Tibial nerve (tissue), 4 donors: Measurements from ENCODE around the gene SLC23A2. TPM values are rescaled to one million over a fixed set of nuclear protein-coding genes. Genes with fewer than 3 reads are reported as not detected.

Source experiments
- DNase-seq, 2 donors: peaks; one replicate each; pipeline ENCODE4 v3.0.0-alpha.2; 2019; ENCODE audit warnings: low spot score in 2 of 2
- H3K27ac ChIP-seq, 4 donors: fragments of 200-600 bp; sonication (generic) in 3 of 4; one replicate each; pipeline ENCODE4 v1.5.1; 2017 to 2019; ENCODE audit warnings: mild to moderate bottlenecking in 1 of 4
- H3K27me3 ChIP-seq, 2 donors: fragments of 200-600 bp; sonication (generic) in 1 of 2; one replicate each; pipeline versions ENCODE4 v1.5.1 to v1.6.0; 2017 to 2019
- H3K36me3 ChIP-seq, 3 donors: fragments of 200-600 bp; sonication (generic); one replicate each; pipeline ENCODE4 v1.5.1; 2018 to 2019
- H3K4me1 ChIP-seq, 4 donors: fragments of 200-600 bp; sonication (generic) in 3 of 4; one replicate each; pipeline ENCODE4 v1.5.1; 2017 to 2019
- H3K4me3 ChIP-seq, 4 donors: fragments of 200-600 bp; sonication (generic) in 3 of 4; one replicate each; pipeline ENCODE4 v1.5.1; 2017 to 2019; ENCODE audit warnings: mild to moderate bottlenecking in 1 of 4, moderate library complexity in 1 of 4
- H3K9me3 ChIP-seq, 4 donors: fragments of 200-600 bp; sonication (generic) in 3 of 4; one replicate each; pipeline ENCODE4 v1.5.1; 2017 to 2019
- EP300 ChIP-seq, 2 donors: sonication (generic); formaldehyde crosslinking; IDR thresholded peaks; one replicate each; pipeline ENCODE4 v1.6.1; 2017; ENCODE audit warnings: antibody characterized with exemption in 2 of 2, mild to moderate bottlenecking in 1 of 2
- POLR2A ChIP-seq, 2 donors: fragments of 450-650 bp; IDR thresholded peaks; one replicate each; pipeline ENCODE4 v1.6.1; 2017; ENCODE audit warnings: antibody characterized with exemption in 2 of 2, mild to moderate bottlenecking in 2 of 2, moderate library complexity in 2 of 2
- WGBS, 2 donors: methylation state at CpG; one replicate each; pipeline ENCODE4 v1.1.5; 2018; 5-methylcytosine and 5-hydroxymethylcytosine counted together
- total RNA-seq, 4 donors: library from RNA; depleted of rRNA; stranded (reverse); fragments of >200 nt; gene quantifications; one replicate each; pipeline ENCODE4 v1.1.0, GENCODE V29; 2016
- TF ChIP-seq, protein P1 (sequence below), 5 experiments: fragments of 200-600 bp in 3 of 5; fragments of 450-650 bp in 2 of 5; sonication (generic) in 3 of 5; IDR thresholded peaks; one replicate each; pipeline ENCODE4 v1.5.1; 2016 to 2019; ENCODE audit warnings: antibody characterized with exemption in 5 of 5, mild to moderate bottlenecking in 3 of 5, moderate library complexity in 2 of 5

Gene SLC23A2
- total RNA-seq, 4 donors from 2014 or later = 30.6 to 48.5 (median 40.6) TPM

DNA sequence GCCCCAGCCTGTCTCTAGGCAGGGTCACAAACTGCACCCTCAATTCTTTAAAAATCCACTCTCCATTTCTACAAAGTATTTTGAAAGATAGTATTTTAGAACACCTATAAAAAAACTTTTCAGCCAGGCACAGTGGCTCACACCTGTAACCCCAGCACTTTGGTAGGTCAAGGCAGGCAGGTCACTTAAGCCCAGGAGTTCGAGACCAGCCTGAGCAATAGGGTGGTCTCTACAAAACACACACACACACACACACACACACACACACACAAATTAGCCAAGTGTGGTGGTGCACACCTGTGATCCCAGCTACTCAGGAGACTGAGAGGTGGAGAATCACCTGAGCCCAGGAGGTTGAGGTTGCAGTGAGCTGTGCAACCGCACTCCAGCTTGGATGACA, 30.2 kb downstream of the SLC23A2 start:
- H3K27me3 ChIP-seq = no peaks in the 10 kb centered on the region
- TF ChIP-seq EP300 (IDR thresholded peaks at IDR 0.05) (no peak), POLR2A (IDR thresholded peaks at IDR 0.05) (no peak)
- TF ChIP-seq, protein P1, sequence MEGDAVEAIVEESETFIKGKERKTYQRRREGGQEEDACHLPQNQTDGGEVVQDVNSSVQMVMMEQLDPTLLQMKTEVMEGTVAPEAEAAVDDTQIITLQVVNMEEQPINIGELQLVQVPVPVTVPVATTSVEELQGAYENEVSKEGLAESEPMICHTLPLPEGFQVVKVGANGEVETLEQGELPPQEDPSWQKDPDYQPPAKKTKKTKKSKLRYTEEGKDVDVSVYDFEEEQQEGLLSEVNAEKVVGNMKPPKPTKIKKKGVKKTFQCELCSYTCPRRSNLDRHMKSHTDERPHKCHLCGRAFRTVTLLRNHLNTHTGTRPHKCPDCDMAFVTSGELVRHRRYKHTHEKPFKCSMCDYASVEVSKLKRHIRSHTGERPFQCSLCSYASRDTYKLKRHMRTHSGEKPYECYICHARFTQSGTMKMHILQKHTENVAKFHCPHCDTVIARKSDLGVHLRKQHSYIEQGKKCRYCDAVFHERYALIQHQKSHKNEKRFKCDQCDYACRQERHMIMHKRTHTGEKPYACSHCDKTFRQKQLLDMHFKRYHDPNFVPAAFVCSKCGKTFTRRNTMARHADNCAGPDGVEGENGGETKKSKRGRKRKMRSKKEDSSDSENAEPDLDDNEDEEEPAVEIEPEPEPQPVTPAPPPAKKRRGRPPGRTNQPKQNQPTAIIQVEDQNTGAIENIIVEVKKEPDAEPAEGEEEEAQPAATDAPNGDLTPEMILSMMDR (IDR thresholded peaks at IDR 0.05) = no peak
- 97 to 98% methylated on average over 2 of the region's 2 CpGs for WGBS, 2 donors
- H3K36me3 ChIP-seq = peaks cover 0 to 32% (median 0%) of the 10 kb centered on the region in 3 donors
- no peaks in the 10 kb centered on the region for H3K9me3 ChIP-seq
- H3K4me1 ChIP-seq = peaks cover 0 to 44% (median 4%) of the 10 kb centered on the region in 4 donors
- H3K4me3 ChIP-seq = no peak overlapping the region
- H3K27ac ChIP-seq = no peak overlapping the region
- DNase-seq = no peak

DNA sequence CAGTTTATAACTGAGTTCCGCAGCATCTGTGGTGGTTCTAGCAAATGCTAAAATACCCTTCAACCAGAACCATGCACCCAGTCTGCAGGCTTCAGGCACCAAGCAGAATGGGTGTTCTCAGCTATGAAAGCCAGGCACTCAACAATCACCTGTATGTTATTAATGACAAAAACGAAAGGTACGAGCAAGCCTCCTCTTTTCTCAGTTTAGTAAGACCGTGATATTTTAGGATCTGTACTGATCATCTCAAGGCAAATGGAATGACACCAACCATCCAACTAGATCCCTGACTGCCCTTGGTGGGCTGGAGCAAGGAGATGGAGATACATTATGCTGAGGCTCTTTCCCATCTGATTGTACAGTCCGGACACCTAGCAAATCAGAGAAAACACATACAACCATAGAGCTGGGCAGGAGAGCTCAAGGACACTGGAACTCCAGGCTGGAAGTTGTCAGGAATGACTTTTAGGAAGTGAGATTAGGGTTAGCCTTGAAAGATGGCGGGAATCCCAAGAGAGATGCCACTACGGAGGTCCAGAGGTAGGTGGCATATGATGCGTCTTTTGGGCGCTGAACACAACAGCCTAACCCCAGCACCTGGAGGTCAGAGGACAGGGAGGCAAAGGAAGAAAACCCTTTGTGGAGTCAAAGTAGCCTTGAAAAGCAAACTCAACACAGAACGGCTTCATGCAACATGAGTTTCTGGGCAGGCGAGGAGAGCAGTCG, 33.4 kb downstream of the SLC23A2 start:
- 96 to 97% methylated on average over 12 of the region's 12 CpGs for WGBS, 2 donors
- no peak overlapping the region for H3K4me3 ChIP-seq
- TF ChIP-seq EP300 (IDR thresholded peaks at IDR 0.05) = no peak
- no peak for TF ChIP-seq POLR2A (IDR thresholded peaks at IDR 0.05)
- TF ChIP-seq, protein P1 (IDR thresholded peaks at IDR 0.05) = no peak

DNA sequence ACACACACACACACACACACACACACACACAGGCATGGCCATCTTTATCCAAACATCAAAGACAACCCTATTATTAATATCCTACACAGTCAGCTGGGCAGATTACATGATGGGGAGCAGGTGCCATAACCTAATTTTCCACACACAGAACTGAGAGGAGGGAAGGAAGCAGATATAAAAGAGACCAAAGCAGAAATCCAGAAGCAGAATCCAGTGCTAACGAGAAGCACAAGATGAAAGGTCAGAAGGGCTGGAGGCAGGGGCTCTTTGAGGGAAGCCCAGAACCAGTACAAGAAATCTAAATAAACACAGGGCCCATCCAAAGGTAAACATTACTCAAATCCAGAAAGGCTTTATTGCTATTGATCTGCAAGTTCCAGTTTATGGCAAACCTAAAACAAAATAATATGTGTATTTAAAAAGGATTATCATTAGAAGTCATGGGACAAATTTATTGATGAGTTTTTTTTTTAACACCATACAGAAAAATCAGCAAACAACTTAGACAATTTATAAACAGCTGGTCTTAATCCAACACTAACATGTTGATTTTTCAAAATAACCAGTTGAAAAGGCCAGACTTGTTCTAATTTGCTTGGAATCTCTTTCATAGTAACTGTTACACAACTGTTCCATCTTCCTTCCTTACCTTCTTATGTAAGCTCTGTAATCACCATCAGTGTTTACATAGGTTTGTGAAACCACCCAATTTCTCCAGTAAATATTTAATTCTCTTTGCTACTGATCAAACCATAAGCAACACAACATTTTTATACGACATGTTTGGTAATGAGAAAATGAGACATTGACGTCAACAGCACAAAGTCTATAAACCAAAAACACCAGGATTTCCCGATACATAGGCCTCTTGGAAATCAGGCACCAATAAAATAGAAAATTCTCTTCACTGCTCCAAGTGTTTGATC, 34.2 kb downstream of the SLC23A2 start:
- Histone ChIP-seq H3K27ac (peak overlapping the region in 1 of 4 donors; percentile 62), H3K4me1 (peaks cover 0 to 18% (median 1%) of the 10 kb centered on the region in 4 donors), H3K36me3 (peaks cover 0 to 32% (median 0%) of the 10 kb centered on the region in 3 donors), H3K9me3 (no peaks in the 10 kb centered on the region), H3K27me3 (no peaks in the 10 kb centered on the region), H3K4me3 (no peak overlapping the region)
- WGBS, 2 donors = 54 to 64% methylated on average over 4 of the region's 4 CpGs
- DNase-seq = no peak
- TF ChIP-seq POLR2A (IDR thresholded peaks at IDR 0.05) (no peak), EP300 (IDR thresholded peaks at IDR 0.05) (no peak)

More for the DNA sequence above, 33.4 kb downstream of the SLC23A2 start:
- Histone ChIP-seq H3K27ac (peak overlapping the region in 1 of 4 donors; percentile 25), H3K9me3 (no peaks in the 10 kb centered on the region), H3K36me3 (peaks cover 0 to 32% (median 0%) of the 10 kb centered on the region in 3 donors), H3K27me3 (no peaks in the 10 kb centered on the region), H3K4me1 (peaks cover 0 to 20% (median 2%) of the 10 kb centered on the region in 4 donors)
- DNase-seq = no peak

DNA sequence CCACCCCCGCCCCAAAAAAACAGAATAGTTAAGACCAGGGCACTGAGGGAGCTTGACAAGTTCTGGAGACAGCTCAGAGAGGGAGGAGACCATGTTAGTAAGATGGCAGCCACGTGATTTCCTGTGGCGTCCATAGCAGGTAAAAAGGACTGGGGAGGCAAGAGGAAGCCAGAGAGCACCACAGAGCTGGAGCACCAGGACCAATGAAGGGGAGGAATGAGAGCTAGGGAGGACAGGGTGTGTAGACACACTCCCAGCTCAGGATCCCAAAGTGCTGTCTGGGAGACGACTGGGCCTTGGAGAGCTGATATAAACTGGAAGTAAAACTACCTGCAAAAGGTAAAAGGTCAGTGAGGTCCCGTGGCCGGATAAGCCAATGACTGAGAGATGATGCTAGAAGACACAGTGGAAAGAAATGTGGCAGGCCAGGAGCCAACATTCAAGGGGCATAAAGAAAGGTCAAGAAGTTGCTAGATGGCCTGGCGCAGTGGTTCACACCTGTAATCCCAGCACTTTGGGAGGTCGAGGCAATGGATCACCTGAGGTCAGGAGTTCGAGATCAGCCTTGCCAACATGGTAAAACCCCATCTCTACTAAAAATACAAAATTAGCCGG, 39.0 kb downstream of the SLC23A2 start:
- DNase-seq = no peak
- 74 to 88% methylated on average over 10 of the region's 10 CpGs for WGBS, 2 donors

DNA sequence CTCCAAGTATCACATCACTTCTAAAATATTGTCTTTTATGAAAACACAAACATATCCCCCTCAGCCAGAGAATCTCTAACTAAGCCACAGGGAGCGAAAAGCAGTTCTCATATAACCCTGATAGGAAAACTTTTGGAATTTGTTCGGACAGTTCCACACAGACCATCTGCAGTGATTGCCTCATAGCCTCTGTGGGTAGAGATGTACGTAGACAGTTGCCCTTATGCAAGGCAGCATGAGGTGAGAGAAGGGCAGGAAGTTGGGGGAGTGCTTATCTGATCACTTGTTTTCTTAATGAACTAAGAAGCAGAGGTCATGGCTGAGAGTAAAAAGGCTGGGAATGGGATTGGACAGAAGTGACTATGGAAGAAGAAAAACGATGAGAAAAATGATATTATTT, 39.6 kb downstream of the SLC23A2 start:
- H3K9me3 ChIP-seq = no peaks in the 10 kb centered on the region
- H3K27ac ChIP-seq = peak overlapping the region in 3 of 4 donors; percentile 23 to 65 (median 38)
- peak in 1 of 2 donors; percentile 36 for DNase-seq
- TF ChIP-seq EP300 (IDR thresholded peaks at IDR 0.05) = peak in 1 of 2 donors; percentile 80
- TF ChIP-seq POLR2A (IDR thresholded peaks at IDR 0.05) = no peak
- TF ChIP-seq, protein P1 (IDR thresholded peaks at IDR 0.05) = no peak
- no peaks in the 10 kb centered on the region for H3K27me3 ChIP-seq
- H3K4me3 ChIP-seq = no peak overlapping the region
- 51 to 60% methylated on average over 4 of the region's 4 CpGs for WGBS, 2 donors
- peaks cover 0 to 16% (median 0%) of the 10 kb centered on the region in 4 donors for H3K4me1 ChIP-seq
- no peaks in the 10 kb centered on the region for H3K36me3 ChIP-seq

More for the DNA sequence above, 39.0 kb downstream of the SLC23A2 start:
- Histone ChIP-seq H3K27me3 (no peaks in the 10 kb centered on the region), H3K4me1 (peaks cover 0 to 22% (median 0%) of the 10 kb centered on the region in 4 donors), H3K4me3 (no peak overlapping the region), H3K9me3 (no peaks in the 10 kb centered on the region), H3K27ac (peak overlapping the region in 2 of 4 donors; percentile 13 to 23), H3K36me3 (no peaks in the 10 kb centered on the region)
- TF ChIP-seq POLR2A (IDR thresholded peaks at IDR 0.05) = no peak
- TF ChIP-seq, protein P1 (IDR thresholded peaks at IDR 0.05) = no peak
- no peak for TF ChIP-seq EP300 (IDR thresholded peaks at IDR 0.05)
